H1 (cell line): ENCODE data around the gene FAU. TPM values are rescaled to one million over a fixed set of nuclear protein-coding genes. Genes with fewer than 3 reads are reported as not detected.

Experiments
- CTCF ChIA-PET: fragments of 300-600 bp; sonication (Branson Sonifier 250); formaldehyde crosslinking; loops from one replicate; lab custom pipeline; 2021; ENCODE audit not compliant: partially characterized antibody; lab: Charles Lee
- POLR2A ChIA-PET: fragments of 300-600 bp; sonication (Branson Sonifier 250); formaldehyde crosslinking; loops from one replicate; lab custom pipeline; 2021; ENCODE audit warnings: inconsistent platforms; ENCODE audit not compliant: partially characterized antibody; lab: Charles Lee
- DNase-seq, 2 experiments: peaks; one replicate each; pipeline versions ENCODE4 v3.0.0 to v3.0.0-alpha.2; 2010 to 2022; ENCODE audit warnings: low spot score in 2 of 2, low read depth in 1 of 2, mixed read lengths in 1 of 2
- FAIRE-seq: peaks from 2 replicates; lab custom pipeline; 2011; peaks lifted over from hg19 to GRCh38; lab: Jason Lieb, UNC
- H2AFZ ChIP-seq: 2 replicates; pipeline ENCODE4 v1.8.1; 2012; ENCODE audit warnings: low read length, inconsistent platforms
- H2AK5ac ChIP-seq: 2 replicates; pipeline ENCODE4 v1.6.1; 2013; ENCODE audit warnings: low read depth, low read length
- H2BK120ac ChIP-seq: replicated peaks from 2 replicates; pipeline ENCODE3; 2013; ENCODE audit warnings: low read depth, low read length, inconsistent platforms
- H2BK12ac ChIP-seq: 2 replicates; pipeline ENCODE4 v1.6.1; 2013; ENCODE audit warnings: low read depth, low read length
- H2BK15ac ChIP-seq: 2 replicates; pipeline ENCODE4 v1.6.1; 2013; ENCODE audit warnings: low read length
- H2BK20ac ChIP-seq: 2 replicates; pipeline ENCODE4 v1.6.1; 2013; ENCODE audit warnings: low read length
- H2BK5ac ChIP-seq: 2 replicates; pipeline ENCODE4 v1.6.1; 2013; ENCODE audit warnings: low read depth, low read length
- H3K14ac ChIP-seq: 2 replicates; pipeline ENCODE4 v1.6.1; 2013; ENCODE audit warnings: inconsistent platforms; ENCODE audit not compliant: insufficient read length
- H3K18ac ChIP-seq: 2 replicates; pipeline ENCODE4 v1.6.1; 2013; ENCODE audit warnings: low read length; ENCODE audit errors: extremely low read depth
- H3K23ac ChIP-seq: 2 replicates; pipeline ENCODE4 v1.6.1; 2013; ENCODE audit warnings: inconsistent platforms; ENCODE audit not compliant: insufficient read length
- H3K23me2 ChIP-seq: 2 replicates; pipeline ENCODE4 v1.6.1; 2013; ENCODE audit warnings: low read depth, low read length
- H3K27ac ChIP-seq: 2 replicates; pipeline ENCODE4 v1.6.1; 2011; ENCODE audit warnings: low read depth, low read length, inconsistent platforms
- H3K27me3 ChIP-seq, 4 experiments: replicated peaks in 1 of 4; 1 replicate in 1 of 4; 2 replicates in 3 of 4; pipeline versions ENCODE4 v1.6.1 to v1.8.1; 2011 to 2013; ENCODE audit warnings: low read length in 3 of 4, mild to moderate bottlenecking in 3 of 4, inconsistent platforms in 2 of 4, mixed read lengths in 2 of 4, moderate library complexity in 1 of 4; ENCODE audit not compliant: control insufficient read depth in 3 of 4, insufficient read depth in 3 of 4; ENCODE audit errors: extremely low read depth in 1 of 4
- H3K36me3 ChIP-seq, 4 experiments: 2 replicates each; pipeline versions ENCODE4 v1.6.1 to v1.8.1; 2011 to 2013; ENCODE audit warnings: mild to moderate bottlenecking in 4 of 4, low read length in 3 of 4, moderate library complexity in 2 of 4, control low read depth in 1 of 4, inconsistent platforms in 1 of 4; ENCODE audit not compliant: insufficient read depth in 4 of 4, control insufficient read depth in 2 of 4
- H3K4ac ChIP-seq: replicated peaks from 2 replicates; pipeline ENCODE3; 2013; ENCODE audit warnings: low read length, low read depth, mixed read lengths, inconsistent platforms; ENCODE audit not compliant: insufficient read length
- H3K4me1 ChIP-seq, 4 experiments: replicated peaks in 1 of 4; 1 replicate in 1 of 4; 2 replicates in 3 of 4; pipeline versions ENCODE4 v1.6.1 to v1.8.1; 2011 to 2013; ENCODE audit warnings: low read length in 3 of 4, inconsistent platforms in 2 of 4, mixed read lengths in 1 of 4; ENCODE audit not compliant: insufficient read depth in 4 of 4, control insufficient read depth in 3 of 4
- H3K4me2 ChIP-seq, 2 experiments: 2 replicates each; pipeline versions ENCODE4 v1.6.1 to v1.8.1; 2011 to 2013; ENCODE audit warnings: low read depth in 2 of 2, low read length in 2 of 2, control low read depth in 1 of 2, inconsistent platforms in 1 of 2, mild to moderate bottlenecking in 1 of 2; ENCODE audit not compliant: insufficient read depth in 1 of 2
- H3K4me3 ChIP-seq, 4 experiments: fragments of 200-600, 300-600 bp in 1 of 4; sonication (generic), shearing (Covaris generic), sonication (Bioruptor Twin) in 1 of 4; 2 replicates each; pipeline versions ENCODE4 v1.5.1 to v1.8.1; 2011 to 2016; ENCODE audit warnings: low read length in 4 of 4, low read depth in 3 of 4, control low read depth in 2 of 4, inconsistent platforms in 2 of 4, mild to moderate bottlenecking in 2 of 4, mixed read lengths in 1 of 4, moderate library complexity in 1 of 4; ENCODE audit not compliant: insufficient read depth in 2 of 4; ENCODE audit errors: extremely low read depth in 1 of 4
- H3K56ac ChIP-seq: replicated peaks from 2 replicates; pipeline ENCODE3; 2013; ENCODE audit warnings: low read depth, mild to moderate bottlenecking, mixed read lengths, low read length, inconsistent platforms; ENCODE audit not compliant: insufficient read length
- H3K79me1 ChIP-seq: 2 replicates; pipeline ENCODE4 v1.6.1; 2013; ENCODE audit warnings: low read depth, low read length, control low read depth
- H3K79me2 ChIP-seq, 2 experiments: 2 replicates each; pipeline versions ENCODE4 v1.6.1 to v1.8.1; 2012 to 2013; ENCODE audit warnings: low read length in 2 of 2, mild to moderate bottlenecking in 2 of 2, inconsistent platforms in 1 of 2; ENCODE audit not compliant: insufficient read depth in 2 of 2, control insufficient read depth in 1 of 2
- H3K9ac ChIP-seq, 4 experiments: replicated peaks in 1 of 4; 1 replicate in 1 of 4; 2 replicates in 3 of 4; pipeline versions ENCODE4 v1.6.1 to v1.8.1; 2011 to 2013; ENCODE audit warnings: low read depth in 3 of 4, low read length in 3 of 4, control low read depth in 2 of 4, mild to moderate bottlenecking in 2 of 4, moderate library complexity in 2 of 4, inconsistent platforms in 1 of 4; ENCODE audit errors: extremely low read depth in 1 of 4
- H3K9me3 ChIP-seq, 2 experiments: 2 replicates each; pipeline versions ENCODE4 v1.6.1 to v1.8.1; 2012 to 2013; ENCODE audit warnings: mild to moderate bottlenecking in 2 of 2, moderate library complexity in 2 of 2, control low read depth in 1 of 2, inconsistent platforms in 1 of 2, low read depth in 1 of 2, low read length in 1 of 2, mixed read lengths in 1 of 2; ENCODE audit not compliant: insufficient read depth in 2 of 2
- H4K20me1 ChIP-seq, 2 experiments: replicated peaks in 1 of 2; 2 replicates each; pipeline versions ENCODE3 to v1.8.1; 2011 to 2013; ENCODE audit warnings: inconsistent platforms in 2 of 2, low read length in 2 of 2, mild to moderate bottlenecking in 1 of 2; ENCODE audit not compliant: insufficient read depth in 2 of 2, control insufficient read depth in 1 of 2
- H4K5ac ChIP-seq: 2 replicates; pipeline ENCODE4 v1.6.1; 2013; ENCODE audit warnings: low read length, low read depth, mixed read lengths, inconsistent platforms; ENCODE audit not compliant: insufficient read length
- H4K8ac ChIP-seq: 2 replicates; pipeline ENCODE4 v1.8.0; 2013; ENCODE audit warnings: mild to moderate bottlenecking, moderate library complexity, low read length, inconsistent platforms; ENCODE audit not compliant: insufficient read depth; ENCODE audit errors: extremely low read depth
- H4K91ac ChIP-seq: replicated peaks from 2 replicates; pipeline ENCODE3; 2013; ENCODE audit warnings: low read length, mixed read lengths, inconsistent platforms; ENCODE audit not compliant: insufficient read length
- ASH2L ChIP-seq: fragments of 200-600, 300-600 bp; sonication (generic); IDR thresholded peaks from one replicate; pipeline ENCODE4 v1.7.1; 2017; ENCODE audit warnings: low read length
- BCL11A ChIP-seq, 2 experiments: IDR thresholded peaks; one replicate each; pipeline ENCODE4 v1.6.1; 2011; ENCODE audit warnings: low read depth in 2 of 2, low read length in 2 of 2, mild to moderate bottlenecking in 2 of 2
- CTCF ChIP-seq, 3 experiments: IDR thresholded peaks; 1 replicate in 2 of 3; 2 replicates in 1 of 3; pipeline versions ENCODE4 v1.5.1 to v1.6.1; 2011; ENCODE audit warnings: low read length in 3 of 3, mild to moderate bottlenecking in 3 of 3, inconsistent platforms in 2 of 3, low read depth in 1 of 3, moderate library complexity in 1 of 3; ENCODE audit not compliant: insufficient read depth in 1 of 3; ENCODE audit errors: control extremely low read depth in 1 of 3
- JUN ChIP-seq: IDR thresholded peaks from 2 replicates; pipeline ENCODE4 v1.6.1; 2011; ENCODE audit warnings: low read depth, mild to moderate bottlenecking, improper control_type of control experiment, low read length
- RFX5 ChIP-seq: IDR thresholded peaks from 2 replicates; pipeline ENCODE4 v1.6.1; 2011; ENCODE audit warnings: low read depth, low read length, improper control_type of control experiment, borderline replicate concordance
- SUZ12 ChIP-seq: fragments of 200-600 bp; sonication (generic); IDR thresholded peaks from 2 replicates; pipeline ENCODE4 v1.6.1; 2012; ENCODE audit warnings: mild to moderate bottlenecking, inconsistent platforms, low read length, moderate library complexity, mixed read lengths
- TAF1 ChIP-seq: IDR thresholded peaks from 2 replicates; pipeline ENCODE4 v1.6.1; 2011; ENCODE audit warnings: mild to moderate bottlenecking, low read depth, low read length
- WGBS, 2 experiments: shearing (Covaris generic) in 1 of 2; methylation state at CpG; one replicate each; pipeline versions ENCODE4 v1.1.6 to v1.1.7; 2013 to 2015; ENCODE audit warnings: low lambda C conversion rate in 2 of 2, mixed read lengths in 2 of 2, inconsistent platforms in 1 of 2, low coverage in 1 of 2, missing lambda C conversion rate in 1 of 2; ENCODE audit not compliant: insufficient replicate concordance in 2 of 2, insufficient coverage in 1 of 2, insufficient read length in 1 of 2; ENCODE audit errors: extremely low coverage in 1 of 2, missing lambda C conversion rate in 1 of 2; 5-methylcytosine and 5-hydroxymethylcytosine counted together
- polyA plus RNA-seq, 7 experiments: library from polyadenylated mRNA; depleted of rRNA in 3 of 7; stranded (reverse) in 5 of 7; unstranded in 2 of 7; fragments of >200 nt in 5 of 7; fragments of 200-250 nt in 2 of 7; gene quantifications; 1 replicate in 5 of 7; 2 replicates in 1 of 7; 4 replicates in 1 of 7; pipeline versions ENCODE4 v1.2.1 to v1.2.3, GENCODE V29; 2011 to 2013; ENCODE audit warnings: missing spikeins in 2 of 7, mixed read lengths in 2 of 7
- total RNA-seq: library from RNA; stranded (reverse); fragmentation: NEBNext Ultra II Directional; extraction: Animal tissue kit (Norgen Biotek cat#: 25700); gene quantifications from 2 replicates; pipeline ENCODE4 v1.2.1, GENCODE V29; 2021

Gene FAU
- total and polyA plus RNA-seq, 2 of the 8 experiments (the other 6 are each of a cell fraction or from before 2014, with no cell fraction given), result 826 to 896 TPM

DNA sequence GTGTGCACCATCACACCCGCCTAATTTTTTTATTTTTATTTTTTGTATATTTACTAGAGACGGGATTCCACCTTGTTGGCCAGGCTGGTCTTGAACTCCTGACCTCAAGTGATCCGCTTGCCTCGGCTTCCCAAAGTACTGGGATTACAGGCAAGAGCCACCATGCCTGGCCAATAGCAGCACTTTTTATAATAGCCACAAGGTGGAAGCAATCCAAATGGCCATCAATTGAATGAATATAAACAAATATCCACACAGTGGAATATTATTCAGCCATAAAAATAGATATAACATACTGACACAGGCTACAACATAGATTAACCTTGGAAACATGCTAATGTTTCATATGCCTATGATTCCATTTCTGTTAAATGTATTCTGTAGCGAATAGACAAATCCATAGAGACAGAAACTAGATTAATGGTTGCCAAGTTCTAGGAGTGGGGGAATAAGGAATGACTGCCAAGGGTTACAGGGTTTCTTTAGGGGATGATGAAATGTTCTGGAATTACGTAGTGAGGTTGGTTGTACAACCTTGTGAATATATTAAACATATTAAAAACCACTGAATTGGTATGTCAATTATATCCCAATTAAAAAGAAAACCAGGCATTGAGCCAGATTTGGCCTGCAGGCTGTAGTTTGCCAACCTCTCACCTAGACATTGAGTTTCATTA lies 21.1 kb downstream of the FAU start:
- no peak for DNase-seq
- H2BK12ac ChIP-seq, result no peak overlapping the region
- no peak overlapping the region for H2AK5ac ChIP-seq
- no peak for FAIRE-seq
- no peak overlapping the region for H3K9ac ChIP-seq
- H3K56ac ChIP-seq, result no peak overlapping the region
- H4K8ac ChIP-seq, result no peak overlapping the region
- no peak for TF ChIP-seq TAF1
- TF ChIP-seq BCL11A (IDR thresholded peaks at IDR 0.05; ENCODE audit: low read depth in 2 of 2, low read length in 2 of 2), result no peak
- no peak for TF ChIP-seq CTCF (IDR thresholded peaks at IDR 0.05; ENCODE audit: control extremely low read depth in 1 of 3, insufficient read depth in 1 of 3, low read depth in 1 of 3, low read length in 3 of 3)
- TF ChIP-seq RFX5, result no peak
- TF ChIP-seq ASH2L, result no peak
- TF ChIP-seq SUZ12, result no peak
- TF ChIP-seq JUN, result no peak
- ChIA-PET CTCF (interaction anchor here (0.6 to 4.4 kb wide), 6 partner anchors 9 to 219 kb away, joined by 3 to 85 read pairs (median 3); partner anchors contain the start of genes TM7SF2 and ZNHIT2), POLR2A (interaction anchor here (1.0 to 16.8 kb wide), 8 partner anchors 11 to 29 kb away, joined by 3 to 230 read pairs (median 18); partner anchors contain the start of genes CDCA5, FAU, MRPL49 and TM7SF2)
- no peak overlapping the region for H2AFZ ChIP-seq
- no peak overlapping the region for H3K4me3 ChIP-seq
- H4K5ac ChIP-seq, result no peak overlapping the region
- no peak overlapping the region for H3K18ac ChIP-seq
- H3K4me1 ChIP-seq, result peaks cover 0 to 3% (median 3%) of the 10 kb centered on the region in 4 experiments; a peak in 6 of 7 replicates
- H3K23me2 ChIP-seq, result no peaks in the 10 kb centered on the region
- H3K36me3 ChIP-seq, result peaks cover 0 to 3% (median 0%) of the 10 kb centered on the region in 4 experiments; a peak in 2 of 8 replicates
- peaks cover 0 to 13% of the 10 kb centered on the region in 2 experiments; a peak in 1 of 4 replicates for H3K79me2 ChIP-seq
- no peak overlapping the region for H3K4ac ChIP-seq
- H3K9me3 ChIP-seq, result no peaks in the 10 kb centered on the region
- H4K20me1 ChIP-seq, result peaks cover 0 to 7% of the 10 kb centered on the region in 2 experiments
- no peak overlapping the region for H3K23ac ChIP-seq
- no peak overlapping the region for H4K91ac ChIP-seq
- no peaks in the 10 kb centered on the region for H3K27me3 ChIP-seq
- H2BK15ac ChIP-seq, result no peak overlapping the region
- no peak overlapping the region for H2BK120ac ChIP-seq
- H2BK20ac ChIP-seq, result no peak overlapping the region
- peaks cover 2% of the 10 kb centered on the region; the same call in 1 of the 2 replicates for H3K79me1 ChIP-seq
- no peak overlapping the region for H3K14ac ChIP-seq
- H3K27ac ChIP-seq, result no peak overlapping the region
- H2BK5ac ChIP-seq, result no peak overlapping the region
- H3K4me2 ChIP-seq, result no peak overlapping the region
- WGBS, 2 experiments, result 80% methylated on average over 6 of the region's 6 CpGs; no CpG with 5 or more reads in 1 of the 2 experiments
